ENCODE results near the gene GPR137. TPM values are rescaled to one million over a fixed set of nuclear protein-coding genes. Genes with fewer than 3 reads are reported as not detected.

GPR137 gene
- total RNA-seq, 1 donor from 2014 or later: 52.5 TPM

DNA sequence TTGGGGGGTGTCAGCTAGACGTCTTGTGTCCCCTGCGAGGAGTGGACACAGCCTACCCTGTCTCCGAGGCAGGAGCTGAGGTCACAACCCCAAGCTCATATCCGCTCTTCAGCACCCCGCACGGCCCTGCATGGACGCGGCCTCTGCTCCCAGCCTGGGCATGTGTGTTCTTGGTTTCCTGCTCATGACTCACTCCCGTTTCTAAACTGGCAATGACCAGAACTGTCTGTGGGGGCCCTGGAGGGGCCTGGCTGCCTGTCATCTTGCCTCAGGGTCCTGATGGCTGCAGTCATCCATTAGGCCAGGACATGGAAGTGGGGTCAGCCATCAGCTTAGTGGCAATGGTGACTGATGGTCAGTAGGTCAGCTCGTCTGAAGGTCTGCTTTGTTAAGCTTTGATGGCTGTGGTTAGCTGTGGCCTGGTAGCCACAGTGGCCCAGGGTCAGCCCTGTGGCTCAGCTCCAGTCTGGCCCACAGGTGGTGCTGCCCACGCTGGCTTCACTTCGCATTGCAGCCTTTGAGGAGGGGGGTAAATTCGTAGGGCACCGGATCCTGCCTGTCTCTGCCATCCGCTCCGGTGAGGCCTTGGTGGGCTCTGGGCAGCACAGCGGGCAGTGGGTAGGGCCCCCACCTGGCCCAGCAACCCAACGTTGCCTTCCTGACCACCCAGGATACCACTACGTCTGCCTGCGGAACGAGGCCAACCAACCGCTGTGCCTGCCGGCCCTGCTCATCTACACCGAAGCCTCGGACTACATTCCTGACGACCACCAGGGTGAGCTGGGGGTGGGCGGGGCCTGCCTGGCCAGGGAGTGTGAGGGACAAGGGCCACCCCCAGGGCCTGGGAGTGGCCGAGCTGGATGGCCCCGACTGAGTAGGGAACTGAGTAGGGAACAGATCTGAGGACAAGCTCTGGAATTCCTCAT, 22.4 kb upstream of the GPR137 start:
- Mint-ChIP-seq H3K27me3 (ENCODE audit: unreplicated experiment) (peaks cover 16% of the 10 kb centered on the region), H3K27ac (ENCODE audit: unreplicated experiment) (no peak overlapping the region), H3K36me3 (ENCODE audit: unreplicated experiment) (no peaks in the 10 kb centered on the region), H3K4me1 (ENCODE audit: low read depth, unreplicated experiment) (no peaks in the 10 kb centered on the region), H3K9me3 (ENCODE audit: unreplicated experiment) (peaks cover 11% of the 10 kb centered on the region), H3K4me3 (ENCODE audit: unreplicated experiment) (peak overlapping the region; percentile 55)
- TF ChIP-seq, protein P1, sequence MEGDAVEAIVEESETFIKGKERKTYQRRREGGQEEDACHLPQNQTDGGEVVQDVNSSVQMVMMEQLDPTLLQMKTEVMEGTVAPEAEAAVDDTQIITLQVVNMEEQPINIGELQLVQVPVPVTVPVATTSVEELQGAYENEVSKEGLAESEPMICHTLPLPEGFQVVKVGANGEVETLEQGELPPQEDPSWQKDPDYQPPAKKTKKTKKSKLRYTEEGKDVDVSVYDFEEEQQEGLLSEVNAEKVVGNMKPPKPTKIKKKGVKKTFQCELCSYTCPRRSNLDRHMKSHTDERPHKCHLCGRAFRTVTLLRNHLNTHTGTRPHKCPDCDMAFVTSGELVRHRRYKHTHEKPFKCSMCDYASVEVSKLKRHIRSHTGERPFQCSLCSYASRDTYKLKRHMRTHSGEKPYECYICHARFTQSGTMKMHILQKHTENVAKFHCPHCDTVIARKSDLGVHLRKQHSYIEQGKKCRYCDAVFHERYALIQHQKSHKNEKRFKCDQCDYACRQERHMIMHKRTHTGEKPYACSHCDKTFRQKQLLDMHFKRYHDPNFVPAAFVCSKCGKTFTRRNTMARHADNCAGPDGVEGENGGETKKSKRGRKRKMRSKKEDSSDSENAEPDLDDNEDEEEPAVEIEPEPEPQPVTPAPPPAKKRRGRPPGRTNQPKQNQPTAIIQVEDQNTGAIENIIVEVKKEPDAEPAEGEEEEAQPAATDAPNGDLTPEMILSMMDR (IDR thresholded peaks at IDR 0.05; ENCODE audit: partially characterized antibody, unreplicated experiment): no peak
- no peak for DNase-seq

GRCh38 chr11:64263947-64264317, 21.7 kb upstream of the GPR137 start:
- TF ChIP-seq, protein P1 (IDR thresholded peaks at IDR 0.05; ENCODE audit: partially characterized antibody, unreplicated experiment): no peak
- no peak overlapping the region for H3K27ac Mint-ChIP-seq (ENCODE audit: unreplicated experiment)
- H3K9me3 Mint-ChIP-seq (ENCODE audit: unreplicated experiment): peaks cover 11% of the 10 kb centered on the region
- H3K36me3 Mint-ChIP-seq (ENCODE audit: unreplicated experiment): no peaks in the 10 kb centered on the region
- no peak for DNase-seq
- peaks cover 17% of the 10 kb centered on the region for H3K27me3 Mint-ChIP-seq (ENCODE audit: unreplicated experiment)
- peaks cover 1% of the 10 kb centered on the region for H3K4me1 Mint-ChIP-seq (ENCODE audit: low read depth, unreplicated experiment)
- H3K4me3 Mint-ChIP-seq (ENCODE audit: unreplicated experiment): no peak overlapping the region

DNA sequence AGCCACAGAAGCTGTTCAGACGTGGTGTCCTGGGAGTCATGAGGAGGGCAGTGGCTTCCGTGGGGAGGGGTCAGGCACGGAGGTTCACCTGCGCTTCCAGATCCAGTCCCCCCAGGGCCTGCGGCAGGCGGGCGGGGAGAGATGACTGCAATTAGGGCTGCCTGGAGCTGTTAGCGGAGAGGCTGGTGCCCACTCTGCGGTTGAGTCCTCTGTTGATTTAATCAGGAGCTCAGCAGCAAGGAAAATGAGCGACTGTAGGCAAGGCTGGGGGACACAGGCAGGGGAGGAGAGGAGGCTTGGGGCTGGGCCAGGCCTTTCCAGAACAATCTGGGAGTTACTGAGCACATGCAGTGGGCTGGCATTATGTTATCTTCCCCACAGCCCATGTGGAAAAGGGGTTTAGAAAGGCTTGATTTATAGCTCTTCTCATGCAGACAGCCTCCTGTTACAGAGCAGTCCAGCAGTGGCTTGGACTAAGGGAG, 21.2 kb upstream of the GPR137 start:
- no peak for DNase-seq
- H3K4me1 Mint-ChIP-seq (ENCODE audit: low read depth, unreplicated experiment): peaks cover 2% of the 10 kb centered on the region
- H3K27me3 Mint-ChIP-seq (ENCODE audit: unreplicated experiment): peaks cover 17% of the 10 kb centered on the region
- H3K4me3 Mint-ChIP-seq (ENCODE audit: unreplicated experiment): no peak overlapping the region
- no peak overlapping the region for H3K27ac Mint-ChIP-seq (ENCODE audit: unreplicated experiment)
- TF ChIP-seq, protein P1 (IDR thresholded peaks at IDR 0.05; ENCODE audit: partially characterized antibody, unreplicated experiment): no peak
- peaks cover 10% of the 10 kb centered on the region for H3K9me3 Mint-ChIP-seq (ENCODE audit: unreplicated experiment)
- no peaks in the 10 kb centered on the region for H3K36me3 Mint-ChIP-seq (ENCODE audit: unreplicated experiment)

DNA sequence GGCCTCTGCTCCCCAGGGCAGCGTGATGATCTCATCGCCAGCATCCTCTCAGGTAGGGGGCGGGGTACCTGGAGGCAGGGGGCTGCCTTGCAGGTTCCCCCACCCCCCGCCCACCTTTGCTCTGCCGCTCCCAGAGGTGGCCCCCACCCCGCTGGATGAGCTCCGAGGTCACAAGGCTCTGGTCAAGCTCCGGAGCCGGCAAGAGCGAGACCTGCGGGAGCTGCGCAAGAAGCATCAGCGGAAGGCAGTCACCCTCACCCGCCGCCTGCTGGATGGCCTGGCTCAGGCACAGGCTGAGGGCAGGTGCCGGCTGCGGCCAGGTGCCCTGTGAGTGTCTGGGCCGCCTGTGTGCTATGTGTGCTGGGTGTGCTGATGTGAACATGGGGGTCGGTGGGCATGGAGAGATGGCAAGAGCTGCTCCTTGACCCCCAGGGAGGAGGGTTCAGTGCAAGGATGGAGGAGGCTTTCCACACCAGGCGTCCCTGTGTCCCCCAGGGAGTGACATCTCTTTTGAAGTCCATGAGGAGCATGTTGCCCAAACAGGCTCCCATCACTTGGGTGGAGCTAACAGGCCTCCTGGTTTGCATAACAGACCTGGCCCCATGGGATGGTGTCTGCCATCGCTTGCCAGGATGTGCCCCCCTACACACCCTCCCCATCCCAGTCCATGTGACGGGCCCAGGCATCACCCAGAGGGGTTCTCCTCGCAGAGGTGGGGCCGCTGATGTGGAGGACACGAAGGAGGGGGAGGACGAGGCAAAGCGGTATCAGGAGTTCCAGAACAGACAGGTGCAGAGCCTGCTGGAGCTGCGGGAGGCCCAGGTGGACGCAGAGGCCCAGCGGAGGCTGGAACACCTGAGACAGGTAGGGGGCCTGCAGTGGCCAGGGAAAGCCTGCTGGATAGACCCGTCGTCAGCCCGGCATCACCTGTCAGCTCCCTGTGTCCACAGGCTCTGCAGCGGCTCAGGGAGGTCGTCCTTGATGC, 20.2 kb upstream of the GPR137 start:
- H3K4me3 Mint-ChIP-seq (ENCODE audit: unreplicated experiment): no peak overlapping the region
- no peaks in the 10 kb centered on the region for H3K36me3 Mint-ChIP-seq (ENCODE audit: unreplicated experiment)
- H3K27me3 Mint-ChIP-seq (ENCODE audit: unreplicated experiment): peaks cover 13% of the 10 kb centered on the region
- no peak for DNase-seq
- peaks cover 11% of the 10 kb centered on the region for H3K9me3 Mint-ChIP-seq (ENCODE audit: unreplicated experiment)
- H3K4me1 Mint-ChIP-seq (ENCODE audit: low read depth, unreplicated experiment): peaks cover 2% of the 10 kb centered on the region
- H3K27ac Mint-ChIP-seq (ENCODE audit: unreplicated experiment): no peak overlapping the region
- TF ChIP-seq, protein P1 (IDR thresholded peaks at IDR 0.05; ENCODE audit: partially characterized antibody, unreplicated experiment): no peak

All from glutamatergic neuron (in vitro differentiated cells).